Measurements from ENCODE around the gene PCDHGA4.
"Not testable (repeated sequence)": the region's sequence is repeated elsewhere in the genome, so short reads cannot be mapped to it uniquely, and the experiment has no call there.

The PCDHGA4 gene

DNA sequence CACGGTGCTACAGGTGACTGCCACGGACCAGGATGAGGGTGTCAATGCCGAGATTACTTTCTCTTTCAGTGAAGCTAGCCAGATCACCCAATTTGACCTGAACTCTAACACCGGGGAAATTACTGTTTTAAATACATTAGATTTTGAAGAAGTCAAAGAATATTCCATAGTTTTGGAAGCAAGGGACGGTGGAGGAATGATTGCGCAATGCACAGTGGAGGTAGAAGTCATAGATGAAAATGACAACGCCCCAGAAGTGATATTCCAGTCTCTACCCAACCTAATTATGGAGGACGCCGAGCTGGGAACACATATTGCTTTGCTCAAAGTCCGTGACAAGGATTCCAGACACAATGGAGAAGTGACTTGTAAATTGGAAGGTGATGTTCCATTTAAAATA lies 33.8 kb downstream of the PCDHGA4 start:
- peaks cover 25% of the 10 kb centered on the region for H3K27me3 Mint-ChIP-seq (ENCODE audit: low read depth)
- peaks cover 48% of the 10 kb centered on the region for H3K9me3 Mint-ChIP-seq
- no peak overlapping the region for H3K4me3 Mint-ChIP-seq
- H3K4me1 Mint-ChIP-seq (ENCODE audit: low read depth): no peaks in the 10 kb centered on the region
- H3K36me3 Mint-ChIP-seq (ENCODE audit: low read depth): peaks cover 2% of the 10 kb centered on the region
- H3K27ac Mint-ChIP-seq: no peak overlapping the region

DNA sequence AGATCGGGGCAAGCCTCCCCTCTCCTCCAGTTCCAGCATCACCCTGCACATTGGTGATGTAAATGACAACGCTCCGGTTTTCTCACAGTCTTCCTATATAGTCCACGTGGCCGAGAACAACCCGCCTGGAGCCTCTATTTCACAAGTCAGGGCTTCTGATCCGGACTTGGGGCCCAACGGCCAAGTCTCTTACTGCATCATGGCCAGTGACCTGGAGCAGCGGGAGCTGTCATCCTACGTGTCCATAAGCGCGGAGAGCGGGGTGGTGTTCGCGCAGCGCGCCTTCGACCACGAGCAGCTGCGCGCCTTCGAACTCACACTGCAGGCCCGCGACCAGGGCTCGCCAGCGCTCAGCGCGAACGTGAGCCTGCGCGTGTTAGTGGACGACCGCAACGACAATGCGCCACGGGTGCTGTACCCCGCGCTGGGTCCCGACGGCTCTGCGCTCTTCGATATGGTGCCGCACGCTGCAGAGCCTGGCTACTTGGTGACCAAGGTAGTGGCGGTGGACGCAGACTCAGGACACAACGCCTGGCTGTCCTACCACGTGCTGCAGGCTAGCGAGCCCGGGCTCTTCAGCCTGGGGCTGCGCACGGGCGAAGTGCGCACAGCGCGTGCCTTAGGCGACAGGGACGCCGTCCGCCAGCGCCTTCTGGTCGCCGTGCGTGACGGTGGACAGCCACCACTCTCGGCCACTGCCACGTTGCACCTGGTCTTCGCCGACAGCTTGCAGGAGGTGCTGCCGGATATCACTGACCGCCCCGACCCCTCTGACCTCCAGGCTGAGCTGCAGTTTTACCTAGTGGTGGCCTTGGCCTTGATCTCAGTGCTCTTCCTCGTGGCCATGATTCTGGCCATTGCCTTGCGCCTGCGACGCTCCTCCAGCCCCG lies 34.6 kb downstream of the PCDHGA4 start:
- H3K4me3 Mint-ChIP-seq: no peak overlapping the region

GRCh38 chr5:141392429-141393198 lies 37.8 kb downstream of the PCDHGA4 start, which contains the start of gene PCDHGA8:
Gene PCDHGA8 (plus strand): TSS chr5:141392633. CDS start chr5:141392814, 181 bp downstream.
- H3K4me1 Mint-ChIP-seq (ENCODE audit: low read depth): no peaks in the 10 kb centered on the region
- peaks cover 45% of the 10 kb centered on the region for H3K9me3 Mint-ChIP-seq
- peaks cover 26% of the 10 kb centered on the region for H3K27me3 Mint-ChIP-seq (ENCODE audit: low read depth)
- no peak within 1 kb of the TSS for H3K27ac Mint-ChIP-seq
- no peak within 1 kb of the TSS for H3K4me3 Mint-ChIP-seq
- H3K36me3 Mint-ChIP-seq (ENCODE audit: low read depth): peaks cover 2% of the 10 kb centered on the region

More for the DNA sequence above, 34.6 kb downstream of the PCDHGA4 start:
- H3K27ac Mint-ChIP-seq: no peak overlapping the region
- H3K27me3 Mint-ChIP-seq (ENCODE audit: low read depth): peaks cover 31% of the 10 kb centered on the region
- H3K36me3 Mint-ChIP-seq (ENCODE audit: low read depth): peaks cover 2% of the 10 kb centered on the region
- H3K9me3 Mint-ChIP-seq: peaks cover 48% of the 10 kb centered on the region
- H3K4me1 Mint-ChIP-seq (ENCODE audit: low read depth): no peaks in the 10 kb centered on the region

GRCh38 chr5:141393267-141393666 lies 38.4 kb downstream of the PCDHGA4 start:
- peaks cover 25% of the 10 kb centered on the region for H3K27me3 Mint-ChIP-seq (ENCODE audit: low read depth)
- no peak overlapping the region for H3K4me3 Mint-ChIP-seq
- no peaks in the 10 kb centered on the region for H3K4me1 Mint-ChIP-seq (ENCODE audit: low read depth)
- no peak overlapping the region for H3K27ac Mint-ChIP-seq
- H3K36me3 Mint-ChIP-seq (ENCODE audit: low read depth): peaks cover 2% of the 10 kb centered on the region
- H3K9me3 Mint-ChIP-seq: peaks cover 45% of the 10 kb centered on the region

GRCh38 chr5:141394401-141395187 lies 39.8 kb downstream of the PCDHGA4 start:
- H3K36me3 Mint-ChIP-seq (ENCODE audit: low read depth); H3K4me3 Mint-ChIP-seq; H3K4me1 Mint-ChIP-seq (ENCODE audit: low read depth): not testable (repeated sequence)
- Mint-ChIP-seq H3K27ac (peak overlapping the region; percentile 55), H3K27me3 (ENCODE audit: low read depth) (peaks cover 30% of the 10 kb centered on the region), H3K9me3 (peaks cover 39% of the 10 kb centered on the region)

- H3K4me1 Mint-ChIP-seq (ENCODE audit: low read depth); H3K27ac Mint-ChIP-seq; H3K36me3 Mint-ChIP-seq (ENCODE audit: low read depth): not testable (repeated sequence)
- peaks cover 39% of the 10 kb centered on the region for H3K27me3 Mint-ChIP-seq (ENCODE audit: low read depth)
- H3K9me3 Mint-ChIP-seq: peaks cover 29% of the 10 kb centered on the region
- H3K4me3 Mint-ChIP-seq: peak within 1 kb of the TSS; percentile 58
These were observed 43.1 kb downstream of the PCDHGA4 start, which contains the start of gene PCDHGB5 for GRCh38 chr5:141397756-141398551. Gene PCDHGB5 (plus strand): TSS chr5:141397947. CDS start chr5:141398128, 181 bp downstream.

DNA sequence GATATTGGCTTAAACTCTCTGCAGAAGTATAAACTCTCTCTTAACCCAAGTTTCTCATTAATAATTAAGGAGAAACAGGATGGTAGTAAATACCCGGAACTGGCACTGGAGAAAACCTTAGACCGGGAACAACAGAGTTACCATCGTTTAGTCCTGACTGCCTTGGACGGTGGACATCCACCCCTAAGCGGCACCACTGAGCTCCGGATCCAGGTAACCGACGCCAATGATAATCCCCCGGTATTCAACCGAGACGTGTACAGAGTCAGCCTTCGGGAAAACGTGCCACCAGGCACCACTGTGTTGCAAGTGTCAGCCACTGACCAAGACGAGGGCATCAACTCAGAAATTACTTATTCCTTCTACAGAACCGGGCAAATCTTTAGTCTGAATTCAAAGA lies 43.8 kb downstream of the PCDHGA4 start:
- Mint-ChIP-seq H3K27me3 (ENCODE audit: low read depth) (peaks cover 42% of the 10 kb centered on the region), H3K4me3 (no peak overlapping the region), H3K27ac (no peak overlapping the region), H3K9me3 (peaks cover 23% of the 10 kb centered on the region), H3K36me3 (ENCODE audit: low read depth) (peaks cover 3% of the 10 kb centered on the region), H3K4me1 (ENCODE audit: low read depth) (no peaks in the 10 kb centered on the region)

GRCh38 chr5:141399555-141400258 lies 44.9 kb downstream of the PCDHGA4 start:
- Mint-ChIP-seq H3K4me1 (ENCODE audit: low read depth) (no peaks in the 10 kb centered on the region), H3K27me3 (ENCODE audit: low read depth) (peaks cover 39% of the 10 kb centered on the region), H3K27ac (no peak overlapping the region)

GRCh38 chr5:141402553-141403243 lies 47.9 kb downstream of the PCDHGA4 start, which contains the start of gene PCDHGA9:
Gene PCDHGA9 (plus strand): TSS chr5:141402778. CDS start chr5:141402953, 175 bp downstream.
- H3K27me3 Mint-ChIP-seq (ENCODE audit: low read depth): peaks cover 43% of the 10 kb centered on the region
- peaks cover 15% of the 10 kb centered on the region for H3K9me3 Mint-ChIP-seq
- H3K27ac Mint-ChIP-seq: no peak within 1 kb of the TSS
- H3K4me1 Mint-ChIP-seq (ENCODE audit: low read depth): no peaks in the 10 kb centered on the region
- no peak within 1 kb of the TSS for H3K4me3 Mint-ChIP-seq
- peaks cover 3% of the 10 kb centered on the region for H3K36me3 Mint-ChIP-seq (ENCODE audit: low read depth)

More at GRCh38 chr5:141399555-141400258, 44.9 kb downstream of the PCDHGA4 start:
- H3K4me3 Mint-ChIP-seq: no peak overlapping the region
- peaks cover 3% of the 10 kb centered on the region for H3K36me3 Mint-ChIP-seq (ENCODE audit: low read depth)
- peaks cover 16% of the 10 kb centered on the region for H3K9me3 Mint-ChIP-seq

- peaks cover 5% of the 10 kb centered on the region for H3K36me3 Mint-ChIP-seq (ENCODE audit: low read depth)
- no peak overlapping the region for H3K4me3 Mint-ChIP-seq
- peaks cover 49% of the 10 kb centered on the region for H3K27me3 Mint-ChIP-seq (ENCODE audit: low read depth)
- peaks cover 2% of the 10 kb centered on the region for H3K4me1 Mint-ChIP-seq (ENCODE audit: low read depth)
- H3K27ac Mint-ChIP-seq: no peak overlapping the region
- peaks cover 18% of the 10 kb centered on the region for H3K9me3 Mint-ChIP-seq
These were observed 48.6 kb downstream of the PCDHGA4 start for GRCh38 chr5:141403387-141403786.
